ENCODE measurements around the gene MYRF.
A peak's percentile ranks its signal among the peaks of the same experiment; 100 is the strongest.

The MYRF gene

DNA sequence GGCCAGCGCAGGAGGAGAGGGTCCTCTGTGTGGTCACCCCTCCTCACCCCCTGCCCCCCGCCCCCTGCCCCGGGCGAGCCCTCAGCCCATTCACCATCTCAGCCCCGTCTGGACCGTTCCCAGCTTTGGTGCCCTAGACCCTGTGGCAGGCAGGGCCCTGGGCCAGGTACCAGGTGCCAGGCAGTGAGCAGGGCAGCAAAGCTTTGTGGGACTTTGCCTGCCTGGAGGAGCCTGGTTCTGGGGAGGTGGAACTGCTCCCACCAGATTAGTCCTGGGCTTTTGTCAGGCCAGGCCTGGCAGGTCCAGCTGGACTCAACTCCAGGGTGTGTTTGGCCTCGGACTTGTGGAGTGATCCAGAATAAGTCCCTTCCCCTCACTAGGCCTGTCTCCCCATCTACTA lies 13.7 kb upstream of the MYRF start:
- no peak for DNase-seq (ENCODE audit: low read depth in 2 of 3, low spot score in 2 of 3)

DNA sequence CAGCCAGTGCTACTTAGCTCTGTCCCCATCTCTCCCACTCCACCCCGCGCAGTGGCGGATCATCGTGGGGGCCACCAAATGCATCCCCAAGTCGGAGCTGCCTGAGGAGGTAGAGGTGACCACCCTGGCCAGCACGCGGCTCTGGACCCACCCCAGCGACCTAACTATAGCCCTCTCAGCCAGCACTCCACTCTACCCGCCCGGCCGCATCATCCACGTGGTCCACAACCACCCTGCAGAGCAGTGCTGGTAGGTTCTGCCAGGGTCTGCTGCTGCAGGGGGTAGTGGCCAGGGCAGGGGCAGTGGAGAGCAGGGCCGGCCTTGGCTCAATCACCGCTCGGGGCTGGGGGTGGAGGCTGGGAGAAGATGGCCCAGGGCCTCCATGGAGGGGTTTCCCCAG lies 13.0 kb upstream of the MYRF start:
- no peak for DNase-seq (ENCODE audit: low read depth in 2 of 3, low spot score in 2 of 3)

DNA sequence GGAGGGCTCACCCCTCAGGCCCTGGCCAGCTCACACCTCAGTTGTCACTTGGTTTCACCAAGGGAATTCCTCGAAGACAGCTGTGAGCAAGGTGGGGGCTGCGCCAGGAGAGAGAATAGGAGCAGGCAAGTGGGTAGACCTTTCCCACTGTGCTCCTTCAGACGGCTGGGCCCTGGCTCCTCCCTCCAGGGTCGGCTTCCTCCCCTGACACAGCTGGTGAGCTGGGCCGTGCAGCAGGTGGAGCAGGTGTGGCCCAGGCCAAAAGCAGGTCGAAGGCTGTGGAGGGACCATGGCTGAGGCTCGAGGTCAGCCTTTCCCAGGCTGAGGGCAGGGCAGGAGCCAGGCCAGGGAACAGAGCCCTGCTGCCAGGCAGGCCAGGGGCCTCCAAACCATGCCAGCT lies 12.5 kb upstream of the MYRF start:
- no peak for DNase-seq (ENCODE audit: low read depth in 2 of 3, low spot score in 2 of 3)

DNA sequence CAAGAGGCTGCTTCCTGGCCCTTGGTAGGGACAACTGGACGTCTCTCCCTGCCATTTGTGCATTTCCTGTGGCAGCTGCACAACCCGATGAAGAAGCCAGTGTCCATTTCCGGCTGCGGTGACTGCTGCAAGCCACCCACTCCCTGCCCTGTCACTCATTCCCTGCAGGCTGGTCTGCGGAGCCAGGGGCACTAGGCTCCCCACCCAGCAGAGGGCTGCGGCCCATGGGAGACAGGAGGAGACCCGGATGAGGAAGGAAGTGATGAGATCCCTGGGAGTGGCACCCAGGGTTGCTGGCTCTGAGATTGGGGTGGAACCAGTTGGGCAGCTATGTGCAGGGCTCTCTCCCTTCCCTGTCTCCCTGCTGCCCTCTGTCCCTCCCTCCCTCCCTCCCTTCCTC lies 10.0 kb upstream of the MYRF start:
- DNase-seq (ENCODE audit: low read depth in 2 of 3, low spot score in 2 of 3), result no peak

DNA sequence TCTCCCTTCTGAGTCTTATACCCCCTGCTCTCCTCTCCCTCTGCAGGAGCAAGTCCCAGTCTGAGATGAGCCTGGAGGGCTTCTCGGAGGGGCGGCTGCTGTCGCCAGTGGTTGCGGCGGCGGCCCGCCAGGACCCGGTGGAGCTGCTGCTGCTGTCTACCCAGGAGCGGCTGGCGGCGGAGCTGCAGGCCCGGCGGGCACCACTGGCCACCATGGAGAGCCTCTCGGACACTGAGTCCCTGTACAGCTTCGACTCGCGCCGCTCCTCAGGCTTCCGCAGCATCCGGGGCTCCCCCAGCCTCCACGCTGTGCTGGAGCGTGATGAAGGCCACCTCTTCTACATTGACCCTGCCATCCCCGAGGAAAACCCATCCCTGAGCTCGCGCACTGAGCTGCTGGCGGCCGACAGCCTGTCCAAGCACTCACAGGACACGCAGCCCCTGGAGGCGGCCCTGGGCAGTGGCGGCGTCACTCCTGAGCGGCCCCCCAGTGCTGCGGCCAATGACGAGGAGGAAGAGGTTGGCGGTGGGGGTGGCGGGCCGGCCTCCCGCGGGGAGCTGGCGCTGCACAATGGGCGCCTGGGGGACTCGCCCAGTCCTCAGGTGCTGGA lies 8.8 kb upstream of the MYRF start:
- no peak for DNase-seq (ENCODE audit: low read depth in 2 of 3, low spot score in 2 of 3)

DNA sequence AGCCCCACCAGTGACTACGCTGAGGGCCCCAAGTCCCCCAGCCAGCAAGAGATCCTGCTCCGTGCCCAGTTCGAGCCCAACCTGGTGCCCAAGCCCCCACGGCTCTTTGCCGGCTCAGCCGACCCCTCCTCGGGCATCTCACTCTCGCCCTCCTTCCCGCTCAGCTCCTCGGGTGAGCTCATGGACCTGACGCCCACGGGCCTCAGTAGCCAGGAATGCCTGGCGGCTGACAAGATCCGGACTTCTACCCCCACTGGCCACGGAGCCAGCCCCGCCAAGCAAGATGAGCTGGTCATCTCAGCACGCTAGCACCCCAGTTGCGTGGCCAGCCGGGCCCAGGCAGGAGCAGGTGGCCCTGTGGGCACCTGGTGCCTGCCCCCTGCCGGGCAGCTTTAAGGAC lies 8.3 kb upstream of the MYRF start:
- DNase-seq (ENCODE audit: low read depth in 2 of 3, low spot score in 2 of 3), result no peak

DNA sequence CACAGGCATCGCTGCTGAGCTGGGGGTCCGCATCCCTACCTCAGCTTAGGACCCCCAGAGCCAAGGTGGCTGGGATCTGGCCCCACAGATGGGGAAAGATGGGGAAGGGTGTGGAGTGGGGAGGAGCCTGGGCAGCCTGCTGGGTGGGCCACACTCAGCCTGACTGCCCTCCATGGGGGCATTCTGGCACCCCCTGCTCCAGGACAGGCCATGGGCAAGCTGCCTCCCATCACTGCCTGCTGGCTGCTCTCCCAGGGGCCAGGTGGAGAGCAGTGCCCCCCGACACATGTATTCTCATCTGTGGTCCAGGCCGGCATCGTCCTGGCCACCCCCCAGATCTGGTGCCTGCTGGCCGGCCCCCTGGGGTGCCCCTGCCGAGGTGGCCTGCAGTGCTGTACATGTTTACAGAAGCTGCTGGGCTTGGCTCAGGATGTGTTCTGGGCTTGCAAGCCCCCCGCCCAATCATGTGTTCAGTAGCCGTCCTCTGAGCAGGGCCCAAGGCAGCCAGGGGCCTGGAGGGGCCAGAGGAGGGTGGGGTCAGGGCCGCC lies 7.8 kb upstream of the MYRF start:
- no peak for DNase-seq (ENCODE audit: low read depth in 2 of 3, low spot score in 2 of 3)

DNA sequence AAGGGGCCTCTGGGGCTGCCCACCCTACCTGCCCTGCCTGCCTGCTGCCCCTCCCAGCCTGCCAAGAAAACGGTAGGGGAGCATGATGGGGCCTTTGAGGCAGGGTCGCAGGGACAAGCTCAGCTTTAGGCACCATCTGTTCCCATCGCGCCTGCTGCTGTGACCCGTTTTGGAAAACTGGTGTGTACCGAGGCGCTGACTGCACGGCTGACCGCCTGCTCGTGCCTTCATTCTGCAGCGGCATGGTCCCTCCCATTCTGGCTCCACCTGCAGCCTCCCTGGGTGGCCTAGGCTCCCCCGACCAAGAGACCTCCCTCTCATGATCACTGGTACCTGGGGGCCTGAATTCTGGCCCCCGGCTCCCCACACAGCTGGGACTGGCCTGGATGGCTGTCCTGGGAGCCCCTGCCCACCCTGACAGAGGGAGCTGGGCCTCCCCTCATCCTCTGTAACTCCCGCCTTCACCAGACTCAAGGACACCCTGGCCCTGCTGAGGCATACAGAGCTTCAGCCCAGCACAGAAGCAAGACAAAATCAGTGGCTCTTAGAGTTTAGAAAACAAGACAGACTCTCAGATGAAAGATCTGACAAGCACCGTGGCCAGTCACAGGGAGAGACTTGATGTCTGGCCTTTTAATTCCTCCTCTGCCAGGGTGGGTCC lies 6.5 kb upstream of the MYRF start:
- DNase-seq (ENCODE audit: low read depth in 2 of 3, low spot score in 2 of 3), result no peak

DNA sequence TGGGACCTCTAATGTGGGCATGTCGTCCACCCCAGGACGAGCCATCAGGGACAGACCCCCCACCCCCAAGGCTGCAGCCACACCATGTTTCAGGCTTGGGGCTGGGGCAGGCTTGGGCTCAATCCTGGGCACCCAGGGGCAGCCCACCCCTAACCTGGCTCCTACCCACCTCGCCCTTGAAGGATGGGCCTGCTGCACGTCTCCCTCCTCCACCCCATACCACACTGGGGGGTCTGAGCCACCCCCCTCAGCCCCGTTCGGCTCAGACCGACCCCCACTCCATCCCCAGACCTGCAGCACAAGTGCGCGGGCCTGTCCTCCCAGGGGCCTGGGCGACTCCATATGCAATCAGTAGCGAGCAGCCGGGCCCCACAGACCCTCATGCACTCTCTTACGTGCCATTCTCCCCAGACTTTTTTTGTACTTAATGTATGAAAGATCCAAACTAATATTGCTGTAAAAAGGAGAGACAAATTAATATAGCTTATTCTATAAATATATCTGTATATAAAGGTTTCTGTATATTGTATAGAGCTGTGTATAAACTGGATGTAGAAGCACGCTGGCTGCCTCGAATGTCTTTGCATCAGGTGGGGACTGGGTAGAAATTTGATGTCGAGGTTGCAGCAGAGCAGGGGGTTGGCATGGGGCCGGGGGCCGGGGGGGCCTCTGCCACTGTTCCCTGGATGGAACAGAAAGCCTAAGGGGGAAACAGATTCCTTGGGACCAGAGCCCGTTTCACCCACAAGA lies 5.8 kb upstream of the MYRF start:
- no peak for DNase-seq (ENCODE audit: low read depth in 2 of 3, low spot score in 2 of 3)

DNA sequence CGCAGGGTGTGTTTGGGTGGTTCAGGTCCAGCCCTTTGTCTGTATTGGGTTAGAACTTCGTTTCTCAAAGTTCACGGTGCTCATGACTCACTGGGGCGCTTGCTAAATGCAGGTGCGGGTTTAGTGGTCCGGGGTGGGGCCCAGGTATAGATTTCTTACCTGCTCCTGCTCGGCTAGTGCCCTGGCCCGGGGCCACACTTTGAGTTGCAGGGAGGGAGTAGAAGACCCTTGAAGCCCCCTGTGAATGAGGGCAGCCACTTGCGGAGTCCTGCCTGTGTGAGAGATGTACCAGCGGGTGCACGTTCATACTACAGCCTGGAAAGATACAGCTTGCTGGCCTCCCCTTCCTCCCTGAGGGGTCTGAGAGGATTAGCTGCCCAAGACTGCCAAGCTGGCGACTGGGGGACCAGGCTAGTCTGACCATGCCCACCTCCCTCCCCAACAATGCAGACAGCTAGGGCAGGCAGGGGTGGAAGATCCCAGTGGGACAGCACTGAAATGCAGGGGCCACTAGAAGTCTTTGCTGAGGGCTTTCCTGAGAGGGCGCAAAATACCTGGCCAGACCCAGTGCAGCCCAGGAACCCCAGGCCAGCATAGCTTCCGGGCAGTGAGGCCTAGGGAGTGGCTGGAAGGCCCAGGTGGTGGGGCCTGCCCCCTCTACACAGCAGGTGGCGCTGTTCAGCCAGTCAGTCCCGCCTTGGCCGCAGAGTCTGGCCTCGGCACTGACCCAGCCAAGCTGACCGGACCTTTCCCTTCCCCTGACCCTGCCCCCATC lies 5.1 kb upstream of the MYRF start:
- DNase-seq (ENCODE audit: low read depth in 2 of 3, low spot score in 2 of 3), result peak in 2 of 3 experiments; percentile 18 to 25

DNA sequence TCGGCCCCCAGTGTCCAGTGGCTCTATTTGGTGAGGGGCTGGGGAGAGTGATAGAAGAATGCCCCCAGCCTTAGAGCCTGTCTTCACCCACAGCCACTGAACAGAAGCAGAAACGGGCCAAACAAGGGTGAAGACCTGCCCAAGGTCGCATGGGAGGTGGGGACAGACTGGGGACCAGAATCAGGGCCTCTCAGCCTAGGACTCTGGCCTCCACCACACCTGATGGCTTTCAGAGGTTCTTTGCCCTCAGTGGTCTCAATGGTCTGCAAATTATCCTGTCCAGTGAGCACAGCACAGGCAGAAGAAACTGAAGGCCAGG lies 4.5 kb upstream of the MYRF start:
- no peak for DNase-seq (ENCODE audit: low read depth in 2 of 3, low spot score in 2 of 3)

DNA sequence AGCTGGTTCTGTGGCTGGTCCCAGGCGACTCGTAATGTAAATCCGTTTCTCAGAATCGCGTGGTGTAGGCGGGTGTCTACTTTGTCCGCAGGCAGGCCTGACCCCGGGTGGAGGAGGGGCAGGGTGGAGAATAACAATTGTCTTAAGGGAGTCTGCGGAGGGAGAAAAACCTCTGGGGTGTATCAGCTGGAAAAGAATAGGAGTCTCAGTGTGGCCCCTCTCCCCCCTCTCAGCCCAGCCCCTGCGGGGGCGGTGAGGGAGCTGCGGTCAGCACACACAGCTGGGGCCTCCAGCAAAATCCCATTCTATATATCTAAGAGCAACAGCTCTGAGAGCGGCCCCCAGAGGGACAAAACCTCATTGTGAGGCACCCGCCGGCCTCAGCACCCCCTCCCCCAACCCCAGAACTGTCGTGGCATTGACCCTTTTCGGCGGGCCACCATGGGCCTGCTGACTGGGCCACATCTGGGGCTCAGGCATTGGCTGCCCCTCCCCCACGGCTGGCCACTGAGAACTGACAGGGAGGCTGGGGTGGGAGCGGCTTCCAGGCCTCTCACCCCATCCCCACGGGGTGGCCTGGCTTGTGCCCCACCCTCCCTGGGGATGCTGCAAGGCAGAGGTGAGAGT lies 2.7 kb upstream of the MYRF start:
- DNase-seq (ENCODE audit: low read depth in 2 of 3, low spot score in 2 of 3), result no peak

DNA sequence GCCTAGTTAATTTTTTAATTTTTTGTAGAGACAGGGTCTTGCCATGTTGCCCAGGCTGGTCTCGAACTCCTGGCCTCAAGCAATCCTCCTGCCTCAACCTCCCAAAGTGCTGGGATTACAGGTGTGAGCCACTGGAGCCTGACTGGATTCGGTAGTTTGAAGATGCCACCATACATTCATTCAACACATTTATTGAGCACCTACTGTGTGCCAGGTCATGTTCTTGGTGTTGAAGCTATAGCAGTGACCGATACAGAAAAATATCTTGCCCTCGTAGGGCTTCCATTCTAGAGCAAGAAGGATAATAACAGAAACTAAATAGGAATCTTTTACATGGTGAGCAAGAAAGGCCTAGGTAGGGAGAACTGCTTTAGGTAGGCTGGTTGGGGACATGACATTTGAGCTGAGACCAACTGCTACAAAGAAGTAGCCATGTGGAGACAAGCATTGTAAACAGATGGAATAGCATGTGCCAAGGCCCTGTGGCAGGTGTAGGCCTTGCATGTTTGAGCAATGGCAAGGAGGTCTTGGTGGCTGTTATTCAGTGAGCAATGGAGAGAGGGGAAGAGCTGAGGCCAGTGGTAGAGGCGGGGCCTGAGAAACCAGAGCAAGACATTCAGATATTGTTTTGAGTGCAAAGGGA lies 1.7 kb upstream of the MYRF start:
- DNase-seq (ENCODE audit: low read depth in 2 of 3, low spot score in 2 of 3), result no peak

DNA sequence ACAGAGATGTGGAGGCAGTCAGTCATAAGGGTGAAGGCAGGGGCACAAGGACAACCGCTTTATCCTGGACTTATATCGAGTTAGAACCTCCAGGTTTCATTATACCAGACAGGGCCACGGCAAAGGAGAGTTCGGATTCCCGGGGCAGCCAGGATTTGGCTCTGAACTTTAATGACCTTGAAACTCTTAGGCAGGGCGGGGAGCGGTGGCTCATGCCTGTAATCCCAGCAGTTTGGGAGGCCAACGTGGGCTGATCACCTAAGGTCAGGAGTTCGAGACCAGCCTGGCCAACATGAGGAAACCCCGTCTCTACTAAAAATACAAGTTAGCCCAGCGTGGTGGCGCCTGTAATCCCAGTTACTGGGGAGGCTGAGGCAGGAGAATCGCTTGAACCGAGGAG lies 1.1 kb upstream of the MYRF start:
- DNase-seq (ENCODE audit: low read depth in 2 of 3, low spot score in 2 of 3), result no peak

DNA sequence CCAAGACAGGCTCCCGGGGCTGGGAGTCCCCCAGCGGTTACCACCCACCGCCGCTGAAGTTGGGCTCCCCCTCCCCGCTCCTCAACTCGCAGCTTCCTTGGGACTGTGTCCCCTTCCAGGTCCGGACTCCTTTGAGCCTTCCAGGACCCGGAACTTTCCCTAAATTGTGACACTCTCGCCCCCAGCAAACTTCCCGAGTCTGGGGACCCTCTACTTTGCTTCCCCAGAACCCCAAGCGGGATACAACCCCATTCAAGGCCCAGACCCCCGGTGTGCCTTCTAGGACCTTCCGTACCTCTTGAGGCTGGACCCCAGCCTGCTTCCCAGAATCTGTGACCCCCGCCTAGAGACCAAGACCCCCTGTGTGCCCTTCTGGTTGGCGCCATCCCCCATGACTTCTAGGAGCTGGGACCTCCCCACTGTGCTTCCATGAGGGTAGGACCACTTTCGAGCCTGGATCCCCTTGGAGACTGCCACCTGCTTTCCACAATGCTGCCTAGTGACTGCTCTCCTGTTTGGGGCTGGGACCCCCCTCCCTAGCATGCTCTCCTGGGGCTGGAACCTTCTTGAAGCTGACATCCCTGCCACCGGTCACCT lies 587 bp downstream of the MYRF start:
- DNase-seq (ENCODE audit: low read depth in 2 of 3, low spot score in 2 of 3), result no peak

DNA sequence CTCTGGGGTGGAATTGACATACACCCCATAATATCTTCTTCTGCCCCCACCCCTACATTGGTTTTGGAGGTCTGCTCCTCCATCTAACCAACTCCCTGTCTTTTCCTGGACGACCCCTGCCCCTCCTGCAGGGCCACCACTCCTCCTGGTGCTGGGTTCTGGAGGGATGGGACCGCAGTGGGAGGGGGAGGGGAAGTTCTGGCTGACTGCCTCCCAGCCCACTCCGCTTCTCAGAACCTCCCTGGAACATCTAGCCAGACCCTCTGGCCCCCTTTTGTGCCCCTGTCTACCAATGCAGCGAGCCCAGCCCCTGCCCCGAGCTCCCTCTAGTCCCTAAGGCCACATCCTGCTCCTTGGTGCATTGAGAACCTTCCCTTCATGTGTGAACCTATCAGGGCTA lies 1.2 kb downstream of the MYRF start:
- no peak for DNase-seq (ENCODE audit: low read depth in 2 of 3, low spot score in 2 of 3)

DNA sequence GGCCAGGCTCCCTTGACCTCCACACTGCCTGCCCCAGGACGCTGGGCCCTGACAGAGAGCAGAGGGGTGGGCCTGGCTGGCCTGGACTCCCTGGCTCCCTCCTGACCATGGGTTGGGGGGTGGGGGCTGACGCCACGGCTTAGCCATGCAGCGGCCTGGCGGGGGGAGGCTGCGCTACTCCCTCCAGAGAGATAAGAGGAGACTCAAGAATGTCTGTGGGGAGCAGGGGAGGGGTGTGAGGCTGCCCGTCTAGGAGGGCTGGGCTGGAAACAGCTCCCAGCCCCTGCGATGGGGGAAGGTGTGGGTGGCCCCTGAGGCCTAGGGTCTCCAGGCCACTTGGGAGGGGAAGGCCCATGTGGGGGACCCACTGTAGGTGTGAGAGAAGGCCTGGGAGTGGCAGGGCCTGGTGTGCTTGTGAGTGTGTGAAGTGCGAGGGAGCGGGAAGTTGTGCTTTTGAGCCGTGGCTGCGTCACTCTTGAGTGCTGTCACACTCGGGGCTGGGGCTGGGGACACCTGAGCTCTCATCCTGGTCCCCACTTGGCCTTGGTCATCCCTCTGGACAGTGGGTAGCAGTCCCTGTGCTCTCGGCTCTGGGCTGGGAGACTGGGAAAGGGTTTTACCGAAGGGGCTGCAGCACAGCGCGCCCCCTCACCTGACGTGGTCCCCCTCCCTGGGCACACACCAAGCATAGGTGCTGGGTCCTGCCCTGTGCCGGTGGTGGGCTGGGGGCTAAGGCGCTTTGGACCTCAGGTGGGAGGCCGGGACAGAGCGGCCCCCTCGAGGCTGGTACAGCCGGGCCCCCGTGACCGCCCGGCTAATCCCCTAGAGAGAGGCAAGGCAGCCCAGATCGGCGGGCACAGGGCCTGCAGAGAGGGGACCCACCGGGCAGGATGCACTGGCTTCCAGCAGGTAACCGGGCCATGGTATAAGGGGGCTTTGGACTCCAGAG lies 2.4 kb downstream of the MYRF start:
- no peak for DNase-seq (ENCODE audit: low read depth in 2 of 3, low spot score in 2 of 3)

DNA sequence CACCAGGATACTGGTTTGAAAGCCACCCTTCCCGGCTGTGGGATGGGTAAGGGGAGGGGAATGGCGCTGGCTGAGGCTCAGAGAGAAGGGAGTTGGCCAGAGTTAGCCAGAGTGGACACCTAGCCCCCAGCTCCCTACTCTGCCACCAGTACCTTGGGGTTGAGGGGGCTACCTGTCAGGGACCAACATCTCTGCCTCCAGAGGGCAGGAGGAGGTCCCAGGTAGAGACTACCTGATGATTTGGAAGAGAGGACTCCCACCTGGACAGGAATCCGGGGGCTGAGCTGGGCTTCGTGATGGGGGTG lies 3.7 kb downstream of the MYRF start:
- DNase-seq (ENCODE audit: low read depth in 2 of 3, low spot score in 2 of 3), result no peak

DNA sequence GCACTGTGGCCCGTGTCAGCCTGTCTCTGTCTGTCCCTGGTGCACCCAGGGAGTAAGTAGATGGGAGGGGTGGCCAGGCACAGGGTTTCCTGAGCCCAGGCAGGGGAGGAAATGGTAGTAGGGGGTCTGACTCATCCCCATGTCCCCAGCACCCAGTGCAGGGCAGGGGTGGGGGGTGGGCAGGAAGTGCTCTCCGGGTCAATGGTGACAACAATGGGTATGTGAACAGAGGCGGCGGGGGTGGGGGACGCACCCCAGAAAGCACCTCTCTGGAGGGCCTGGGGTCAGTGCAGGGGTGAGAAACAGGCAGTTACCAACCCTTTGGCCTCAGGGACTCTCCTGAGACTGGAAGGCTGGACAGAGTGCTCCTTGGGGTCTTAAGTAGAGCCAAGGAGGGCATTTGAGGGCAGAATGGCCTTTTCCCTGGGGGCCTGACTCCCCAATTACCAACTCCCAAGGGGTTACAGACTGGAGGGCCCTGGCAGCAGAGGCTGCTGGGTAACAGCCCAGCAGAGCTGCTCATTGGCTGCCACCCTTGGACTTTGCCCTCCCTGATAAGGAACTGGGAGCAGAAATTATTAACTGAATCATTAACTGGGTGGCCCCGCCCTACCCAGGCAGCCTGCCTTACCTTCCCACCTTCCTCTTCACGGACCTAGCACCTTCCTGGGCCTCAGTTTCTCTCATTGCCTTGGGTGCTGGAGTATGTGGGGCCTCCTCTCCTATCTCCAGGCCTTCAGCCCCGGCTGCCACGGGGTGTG lies 4.2 kb downstream of the MYRF start:
- DNase-seq (ENCODE audit: low read depth in 2 of 3, low spot score in 2 of 3), result peak in 1 of 3 experiments; percentile 39

All from activated CD8-positive, alpha-beta memory T cell treated with anti-CD3 and anti-CD28 coated beads for 48 hours (primary cell).